Right lobe of liver (tissue), 4 donors: ENCODE measurements around the gene YTHDF1.

Experiments
- POLR2A ChIP-seq: fragments of 450-650 bp; IDR thresholded peaks from one replicate; pipeline ENCODE4 v1.6.1; 2017; ENCODE audit warnings: antibody characterized with exemption, mild to moderate bottlenecking
- TF ChIP-seq, protein P1 (sequence below), 4 donors: fragments of 200-600 bp in 3 of 4; fragments of 450-650 bp in 1 of 4; IDR thresholded peaks; one replicate each; pipeline versions ENCODE4 v1.5.1 to v1.8.0; 2016 to 2022; ENCODE audit warnings: antibody characterized with exemption in 4 of 4, mild to moderate bottlenecking in 2 of 4
- donor health status: DM: no; HTN: no; CAD: no.
- donor health status: DM: no; HTN: no; CAD: no.
- donor health status: DM: no; HTN: yes; CAD: no.

GRCh38 chr20:63264519-63264918, 48.6 kb upstream of the YTHDF1 start:
- TF ChIP-seq, protein P1, sequence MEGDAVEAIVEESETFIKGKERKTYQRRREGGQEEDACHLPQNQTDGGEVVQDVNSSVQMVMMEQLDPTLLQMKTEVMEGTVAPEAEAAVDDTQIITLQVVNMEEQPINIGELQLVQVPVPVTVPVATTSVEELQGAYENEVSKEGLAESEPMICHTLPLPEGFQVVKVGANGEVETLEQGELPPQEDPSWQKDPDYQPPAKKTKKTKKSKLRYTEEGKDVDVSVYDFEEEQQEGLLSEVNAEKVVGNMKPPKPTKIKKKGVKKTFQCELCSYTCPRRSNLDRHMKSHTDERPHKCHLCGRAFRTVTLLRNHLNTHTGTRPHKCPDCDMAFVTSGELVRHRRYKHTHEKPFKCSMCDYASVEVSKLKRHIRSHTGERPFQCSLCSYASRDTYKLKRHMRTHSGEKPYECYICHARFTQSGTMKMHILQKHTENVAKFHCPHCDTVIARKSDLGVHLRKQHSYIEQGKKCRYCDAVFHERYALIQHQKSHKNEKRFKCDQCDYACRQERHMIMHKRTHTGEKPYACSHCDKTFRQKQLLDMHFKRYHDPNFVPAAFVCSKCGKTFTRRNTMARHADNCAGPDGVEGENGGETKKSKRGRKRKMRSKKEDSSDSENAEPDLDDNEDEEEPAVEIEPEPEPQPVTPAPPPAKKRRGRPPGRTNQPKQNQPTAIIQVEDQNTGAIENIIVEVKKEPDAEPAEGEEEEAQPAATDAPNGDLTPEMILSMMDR (IDR thresholded peaks at IDR 0.05) = no peak
- no peak for TF ChIP-seq POLR2A
